ENCODE data around the gene PLVAP. TPM values are rescaled to one million over a fixed set of nuclear protein-coding genes. Genes with fewer than 3 reads are reported as not detected.

Gene PLVAP
- total RNA-seq, 1 donor from 2014 or later: 0.12 TPM

DNA sequence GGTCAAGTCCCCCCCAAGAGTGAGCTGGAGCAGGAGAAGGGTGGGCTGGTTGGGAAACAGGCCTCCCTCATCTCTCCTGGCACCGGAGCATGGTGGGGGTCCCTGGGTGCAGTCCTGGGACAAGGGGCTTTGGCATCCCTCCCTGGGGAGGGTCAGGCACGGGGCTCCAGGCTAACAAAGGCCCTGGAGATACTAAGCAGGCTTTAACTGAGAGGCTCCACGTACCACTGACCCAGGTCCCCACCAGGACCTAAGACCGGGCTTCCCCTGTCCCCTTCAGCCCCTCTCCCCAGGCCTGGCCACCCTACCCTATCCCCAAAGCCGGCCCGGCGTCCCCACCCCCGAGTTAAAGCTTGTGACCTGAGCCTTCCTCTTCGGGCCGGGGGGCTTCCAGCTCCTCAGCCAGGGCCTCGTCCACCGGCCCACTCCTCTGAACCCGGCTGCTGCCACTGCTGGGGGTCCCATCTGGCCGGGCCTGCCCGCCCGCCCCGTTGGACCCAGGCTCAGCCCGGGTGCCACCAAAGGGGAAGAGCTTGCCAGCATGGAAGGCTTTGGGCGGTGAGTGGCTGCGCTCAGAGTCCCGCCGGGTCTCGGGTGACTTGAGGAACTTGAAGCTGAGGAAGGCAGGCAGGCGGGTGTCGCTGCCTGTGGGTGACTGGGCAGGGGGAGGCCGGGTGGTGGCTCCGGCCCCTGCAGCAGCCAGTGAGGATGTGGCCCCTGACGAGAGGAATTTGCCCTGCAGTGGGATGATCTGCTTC is 52.6 kb downstream of the PLVAP start:
- Mint-ChIP-seq H3K4me1 (ENCODE audit: low read depth) (peaks cover 4% of the 10 kb centered on the region), H3K4me3 (ENCODE audit: low read depth) (no peak overlapping the region), H3K9me3 (ENCODE audit: low read depth) (no peaks in the 10 kb centered on the region), H3K27ac (no peak overlapping the region), H3K27me3 (peaks cover 3% of the 10 kb centered on the region), H3K36me3 (ENCODE audit: insufficient read depth) (peaks cover 10% of the 10 kb centered on the region)
- DNase-seq (ENCODE audit: low spot score, unreplicated experiment): no peak
- TF ChIP-seq, protein P1, sequence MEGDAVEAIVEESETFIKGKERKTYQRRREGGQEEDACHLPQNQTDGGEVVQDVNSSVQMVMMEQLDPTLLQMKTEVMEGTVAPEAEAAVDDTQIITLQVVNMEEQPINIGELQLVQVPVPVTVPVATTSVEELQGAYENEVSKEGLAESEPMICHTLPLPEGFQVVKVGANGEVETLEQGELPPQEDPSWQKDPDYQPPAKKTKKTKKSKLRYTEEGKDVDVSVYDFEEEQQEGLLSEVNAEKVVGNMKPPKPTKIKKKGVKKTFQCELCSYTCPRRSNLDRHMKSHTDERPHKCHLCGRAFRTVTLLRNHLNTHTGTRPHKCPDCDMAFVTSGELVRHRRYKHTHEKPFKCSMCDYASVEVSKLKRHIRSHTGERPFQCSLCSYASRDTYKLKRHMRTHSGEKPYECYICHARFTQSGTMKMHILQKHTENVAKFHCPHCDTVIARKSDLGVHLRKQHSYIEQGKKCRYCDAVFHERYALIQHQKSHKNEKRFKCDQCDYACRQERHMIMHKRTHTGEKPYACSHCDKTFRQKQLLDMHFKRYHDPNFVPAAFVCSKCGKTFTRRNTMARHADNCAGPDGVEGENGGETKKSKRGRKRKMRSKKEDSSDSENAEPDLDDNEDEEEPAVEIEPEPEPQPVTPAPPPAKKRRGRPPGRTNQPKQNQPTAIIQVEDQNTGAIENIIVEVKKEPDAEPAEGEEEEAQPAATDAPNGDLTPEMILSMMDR (IDR thresholded peaks at IDR 0.05; ENCODE audit: unreplicated experiment): no peak

GRCh38 chr19:17323964-17324332 is 53.2 kb downstream of the PLVAP start:
- DNase-seq (ENCODE audit: low spot score, unreplicated experiment): no peak
- Mint-ChIP-seq H3K4me3 (ENCODE audit: low read depth) (no peak overlapping the region), H3K27me3 (peaks cover 3% of the 10 kb centered on the region), H3K4me1 (ENCODE audit: low read depth) (peaks cover 4% of the 10 kb centered on the region), H3K36me3 (ENCODE audit: insufficient read depth) (peaks cover 10% of the 10 kb centered on the region), H3K27ac (no peak overlapping the region), H3K9me3 (ENCODE audit: low read depth) (no peaks in the 10 kb centered on the region)
- TF ChIP-seq, protein P1 (IDR thresholded peaks at IDR 0.05; ENCODE audit: unreplicated experiment): no peak

DNA sequence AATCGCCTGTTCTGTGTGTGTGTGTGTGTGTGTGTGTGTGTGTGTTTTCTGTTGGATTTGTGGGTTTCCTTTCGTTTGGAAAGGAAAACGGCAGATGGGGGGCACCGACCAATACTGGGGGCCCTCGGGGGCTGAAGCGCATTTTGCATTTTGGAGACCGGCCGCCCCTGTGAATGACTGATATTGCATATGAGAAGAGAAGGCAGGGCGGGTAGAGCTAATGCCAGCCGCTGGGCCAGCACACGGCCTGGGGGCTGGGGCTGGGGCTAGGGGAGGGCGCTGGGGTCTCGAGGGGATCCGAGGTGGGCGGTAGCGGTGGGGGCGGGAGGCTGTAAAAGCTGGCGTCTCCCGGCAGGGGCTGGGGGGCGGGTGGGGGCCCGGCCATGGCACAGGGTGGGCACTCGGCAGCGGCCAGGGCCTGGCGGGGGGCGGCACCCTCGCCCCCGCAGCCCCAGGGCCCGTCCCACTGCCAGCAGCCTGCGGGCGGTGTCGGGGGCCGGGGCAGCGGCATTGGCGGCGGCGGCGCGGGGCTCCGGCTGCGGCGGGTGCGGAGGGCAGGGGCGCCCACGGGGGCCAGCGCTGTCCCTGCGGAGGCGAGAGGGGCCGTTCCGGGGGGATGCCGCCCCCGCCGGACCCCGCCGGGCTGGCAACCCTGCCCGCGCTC is 53.7 kb downstream of the PLVAP start:
- H3K4me1 Mint-ChIP-seq (ENCODE audit: low read depth): peaks cover 4% of the 10 kb centered on the region
- peaks cover 10% of the 10 kb centered on the region for H3K36me3 Mint-ChIP-seq (ENCODE audit: insufficient read depth)
- H3K27me3 Mint-ChIP-seq: peaks cover 3% of the 10 kb centered on the region
- TF ChIP-seq, protein P1 (IDR thresholded peaks at IDR 0.05; ENCODE audit: unreplicated experiment): no peak
- H3K9me3 Mint-ChIP-seq (ENCODE audit: low read depth): no peaks in the 10 kb centered on the region
- H3K4me3 Mint-ChIP-seq (ENCODE audit: low read depth): no peak overlapping the region
- H3K27ac Mint-ChIP-seq: no peak overlapping the region
- DNase-seq (ENCODE audit: low spot score, unreplicated experiment): no peak

DNA sequence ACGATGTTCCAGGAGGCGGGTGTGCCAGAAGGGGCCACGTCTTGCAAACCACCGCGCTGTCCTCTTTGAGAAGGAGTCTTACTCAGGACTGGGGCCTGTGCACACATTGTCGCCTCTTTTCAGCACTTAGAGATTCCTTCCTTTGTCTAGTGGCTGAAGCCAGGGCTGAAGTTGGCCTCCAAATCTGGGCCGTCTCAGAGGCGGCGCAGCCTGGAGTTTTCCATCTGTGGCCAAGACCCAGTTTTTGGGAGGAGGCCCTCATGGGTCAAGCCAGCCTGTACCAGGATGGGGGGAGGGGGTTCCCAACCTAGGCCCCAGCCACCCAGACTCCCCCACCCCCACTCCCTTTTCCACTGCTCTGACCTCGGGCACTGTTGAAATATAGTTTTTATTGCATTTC is 54.3 kb downstream of the PLVAP start:
- Mint-ChIP-seq H3K27ac (peak overlapping the region; percentile 41), H3K4me3 (ENCODE audit: low read depth) (no peak overlapping the region), H3K9me3 (ENCODE audit: low read depth) (no peaks in the 10 kb centered on the region), H3K36me3 (ENCODE audit: insufficient read depth) (peaks cover 10% of the 10 kb centered on the region), H3K27me3 (peaks cover 3% of the 10 kb centered on the region), H3K4me1 (ENCODE audit: low read depth) (peaks cover 4% of the 10 kb centered on the region)
- DNase-seq (ENCODE audit: low spot score, unreplicated experiment): no peak
- TF ChIP-seq, protein P1 (IDR thresholded peaks at IDR 0.05; ENCODE audit: unreplicated experiment): no peak

- H3K27me3 Mint-ChIP-seq: no peaks in the 10 kb centered on the region
- DNase-seq (ENCODE audit: low spot score, unreplicated experiment): no peak
- H3K4me1 Mint-ChIP-seq (ENCODE audit: low read depth): no peaks in the 10 kb centered on the region
- H3K9me3 Mint-ChIP-seq (ENCODE audit: low read depth): no peaks in the 10 kb centered on the region
- no peak overlapping the region for H3K27ac Mint-ChIP-seq
- peaks cover 9% of the 10 kb centered on the region for H3K36me3 Mint-ChIP-seq (ENCODE audit: insufficient read depth)
- no peak overlapping the region for H3K4me3 Mint-ChIP-seq (ENCODE audit: low read depth)
- TF ChIP-seq, protein P1 (IDR thresholded peaks at IDR 0.05; ENCODE audit: unreplicated experiment): no peak
Measured at GRCh38 chr19:17321655-17322489, 55.3 kb downstream of the PLVAP start.
